NT2/D1 (cell line): Measurements from ENCODE around the gene SF3B6.
"Not testable (repeated sequence)": the region's sequence is repeated elsewhere in the genome, so short reads cannot be mapped to it uniquely, and the experiment has no call there.

Experiments
- SUZ12 ChIP-seq: IDR thresholded peaks from 2 replicates; pipeline ENCODE4 v1.6.1; 2011; ENCODE audit not compliant: insufficient read length, insufficient read depth; ENCODE audit errors: extremely low read depth
- YY1 ChIP-seq: IDR thresholded peaks from 2 replicates; pipeline ENCODE4 v1.6.1; 2011; ENCODE audit not compliant: insufficient read length, insufficient read depth
- ZNF274 ChIP-seq: IDR thresholded peaks from 2 replicates; pipeline ENCODE4 v1.6.1; 2011; ENCODE audit warnings: mild to moderate bottlenecking, low read depth, low read length

DNA sequence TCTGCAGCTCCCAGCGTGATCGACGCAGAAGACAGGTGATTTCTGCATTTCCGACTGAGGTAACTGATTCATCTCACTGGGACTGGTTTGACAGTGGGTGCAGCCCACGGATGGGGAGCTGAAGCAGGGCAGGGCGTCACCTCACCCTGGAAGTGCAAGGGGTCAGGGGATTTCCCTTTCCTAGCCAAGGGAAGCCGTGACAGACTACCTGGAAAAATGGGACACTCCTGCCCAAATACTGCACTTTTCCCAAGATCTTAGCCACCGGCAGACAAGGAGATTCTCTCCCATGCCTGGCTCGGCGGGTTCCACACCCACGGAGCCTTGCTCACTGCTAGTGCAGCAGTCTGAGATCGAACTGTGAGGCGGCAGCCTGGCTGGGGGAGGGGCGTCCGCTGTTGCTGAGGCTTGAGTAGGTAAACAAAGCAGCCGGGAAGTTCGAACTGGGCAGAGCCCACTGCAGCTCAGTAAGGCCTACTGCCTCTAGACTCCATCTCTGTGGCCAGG lies 19.1 kb upstream of the SF3B6 start:
- not testable (repeated sequence) for TF ChIP-seq ZNF274, YY1, SUZ12
